Measurements from ENCODE around the gene ARFGAP1. TPM values are rescaled to one million over a fixed set of nuclear protein-coding genes. Genes with fewer than 3 reads are reported as not detected.

Gene ARFGAP1
- total RNA-seq, 1 experiment from 2014 or later = 207 TPM

- ChIA-PET POLR2A (no interaction called here), CTCF (no interaction called here)
- DNase-seq (ENCODE audit: low spot score) = no peak
Observed at GRCh38 chr20:63264000-63264399, 8.6 kb upstream of the ARFGAP1 start.

DNA sequence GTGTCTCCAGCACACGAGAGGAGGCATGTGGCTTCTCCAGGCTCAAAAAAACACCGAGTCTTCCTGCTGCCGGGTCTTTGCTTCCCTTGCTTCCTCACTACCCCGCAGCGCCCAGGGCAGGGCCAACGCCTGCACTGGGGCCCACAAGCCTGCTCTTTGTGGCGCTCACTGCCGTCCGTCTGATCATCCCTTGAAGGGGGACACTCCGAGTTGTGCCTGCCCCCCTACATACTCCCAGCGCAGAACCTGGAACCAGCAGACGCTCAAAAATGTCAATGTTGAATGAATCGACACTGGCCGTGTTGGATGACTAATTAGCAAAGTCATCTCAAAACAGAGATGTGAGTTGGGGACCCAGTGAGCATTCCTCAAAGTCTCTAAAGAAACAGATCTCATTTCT, 8.1 kb upstream of the ARFGAP1 start:
- CTCF ChIA-PET = interaction anchor here (2.7 kb wide), 1 partner anchor 41 kb away, joined by 14 read pairs; no protein-coding TSS in a partner anchor
- no peaks in the 10 kb centered on the region for H3K36me3 Mint-ChIP-seq
- POLR2A ChIA-PET = no interaction called here
- no peaks in the 10 kb centered on the region for H3K9me3 Mint-ChIP-seq
- H3K27me3 Mint-ChIP-seq (ENCODE audit: low read depth) = no peaks in the 10 kb centered on the region; the same call in 1 of the 2 replicates
- 0 out of 2 replicates have a peak overlapping the region, but pooled peaks have one; percentile 84 for H3K27ac Mint-ChIP-seq
- no peak overlapping the region for H3K4me3 Mint-ChIP-seq
- no peak for ATAC-seq
- DNase-seq (ENCODE audit: low spot score) = no peak
- peaks cover 9% of the 10 kb centered on the region for H3K4me1 Mint-ChIP-seq
- TF ChIP-seq FOXK1 (CRISPR knock-in tag; IDR thresholded peaks at IDR 0.05) (no peak), CTCF (IDR thresholded peaks at IDR 0.05) (no peak), SP1 (CRISPR knock-in tag; conservative IDR thresholded peaks at IDR 0.05) (no peak), MAX (CRISPR knock-in tag; IDR thresholded peaks at IDR 0.05) (no peak), ZBTB43 (CRISPR knock-in tag; IDR thresholded peaks at IDR 0.05) (no peak), ZNF263 (CRISPR knock-in tag; IDR thresholded peaks at IDR 0.05; ENCODE audit: low read depth) (no peak), NR2C2 (CRISPR knock-in tag; IDR thresholded peaks at IDR 0.05) (no peak), ZNF416 (CRISPR knock-in tag; IDR thresholded peaks at IDR 0.05) (no peak), CREM (CRISPR knock-in tag; IDR thresholded peaks at IDR 0.05) (no peak), TCF7 (CRISPR knock-in tag; IDR thresholded peaks at IDR 0.05; ENCODE audit: low read depth) (no peak), NFATC4 (CRISPR knock-in tag; IDR thresholded peaks at IDR 0.05) (no peak), MXD4 (CRISPR knock-in tag; IDR thresholded peaks at IDR 0.05; ENCODE audit: borderline replicate concordance) (no peak), TEAD1 (CRISPR knock-in tag; IDR thresholded peaks at IDR 0.05) (no peak), ELF4 (CRISPR knock-in tag; IDR thresholded peaks at IDR 0.05; ENCODE audit: low read depth) (no peak), KAT7 (CRISPR knock-in tag; IDR thresholded peaks at IDR 0.05; ENCODE audit: borderline replicate concordance) (no peak), CBFB (CRISPR knock-in tag; IDR thresholded peaks at IDR 0.05; ENCODE audit: low read depth) (no peak)

More at GRCh38 chr20:63264000-63264399, 8.6 kb upstream of the ARFGAP1 start:
- ATAC-seq = no peak
- Mint-ChIP-seq H3K27ac (no peak overlapping the region), H3K4me3 (no peak overlapping the region), H3K27me3 (ENCODE audit: low read depth) (no peaks in the 10 kb centered on the region; the same call in 1 of the 2 replicates), H3K36me3 (no peaks in the 10 kb centered on the region), H3K4me1 (peaks cover 9% of the 10 kb centered on the region), H3K9me3 (no peaks in the 10 kb centered on the region)
- no peak for TF ChIP-seq ERG (CRISPR knock-in tag; IDR thresholded peaks at IDR 0.05)
- no peak for TF ChIP-seq JAZF1 (CRISPR knock-in tag; IDR thresholded peaks at IDR 0.05)
- TF ChIP-seq, protein P1, sequence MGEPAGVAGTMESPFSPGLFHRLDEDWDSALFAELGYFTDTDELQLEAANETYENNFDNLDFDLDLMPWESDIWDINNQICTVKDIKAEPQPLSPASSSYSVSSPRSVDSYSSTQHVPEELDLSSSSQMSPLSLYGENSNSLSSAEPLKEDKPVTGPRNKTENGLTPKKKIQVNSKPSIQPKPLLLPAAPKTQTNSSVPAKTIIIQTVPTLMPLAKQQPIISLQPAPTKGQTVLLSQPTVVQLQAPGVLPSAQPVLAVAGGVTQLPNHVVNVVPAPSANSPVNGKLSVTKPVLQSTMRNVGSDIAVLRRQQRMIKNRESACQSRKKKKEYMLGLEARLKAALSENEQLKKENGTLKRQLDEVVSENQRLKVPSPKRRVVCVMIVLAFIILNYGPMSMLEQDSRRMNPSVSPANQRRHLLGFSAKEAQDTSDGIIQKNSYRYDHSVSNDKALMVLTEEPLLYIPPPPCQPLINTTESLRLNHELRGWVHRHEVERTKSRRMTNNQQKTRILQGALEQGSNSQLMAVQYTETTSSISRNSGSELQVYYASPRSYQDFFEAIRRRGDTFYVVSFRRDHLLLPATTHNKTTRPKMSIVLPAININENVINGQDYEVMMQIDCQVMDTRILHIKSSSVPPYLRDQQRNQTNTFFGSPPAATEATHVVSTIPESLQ (CRISPR knock-in tag; IDR thresholded peaks at IDR 0.05) = no peak
- no peak for TF ChIP-seq ETV6 (CRISPR knock-in tag; IDR thresholded peaks at IDR 0.05)
- no peak for TF ChIP-seq MXD4 (CRISPR knock-in tag; IDR thresholded peaks at IDR 0.05; ENCODE audit: borderline replicate concordance)
- no peak for TF ChIP-seq SOX15 (CRISPR knock-in tag; IDR thresholded peaks at IDR 0.05)
- no peak for TF ChIP-seq SMAD3 (CRISPR knock-in tag; IDR thresholded peaks at IDR 0.05; ENCODE audit: borderline replicate concordance)
- TF ChIP-seq TEAD4 (CRISPR knock-in tag; IDR thresholded peaks at IDR 0.05) = no peak
- no peak for TF ChIP-seq GRHL2 (CRISPR knock-in tag; IDR thresholded peaks at IDR 0.05; ENCODE audit: insufficient replicate concordance, severe bottlenecking)
- TF ChIP-seq AR (CRISPR knock-in tag; IDR thresholded peaks at IDR 0.05) = no peak
- no peak for TF ChIP-seq ZNF423 (CRISPR knock-in tag; IDR thresholded peaks at IDR 0.05)
- no peak for TF ChIP-seq ATF1 (CRISPR knock-in tag; IDR thresholded peaks at IDR 0.05)
- TF ChIP-seq TCF7 (CRISPR knock-in tag; IDR thresholded peaks at IDR 0.05; ENCODE audit: low read depth) = no peak
